NCI-H128 (cell line): ENCODE data around the gene NPHP4.
"Not testable (repeated sequence)": the region's sequence is repeated elsewhere in the genome, so short reads cannot be mapped to it uniquely, and the experiment has no call there.

Experiments
- DNase-seq: peaks from one replicate; lab custom pipeline; 2025; ENCODE audit not compliant: unreplicated experiment; lab: John Stamatoyannopoulos, UW

Gene NPHP4

GRCh38 chr1:5898266-5898665 is 94.0 kb downstream of the NPHP4 start:
- DNase-seq, result no peak

DNA sequence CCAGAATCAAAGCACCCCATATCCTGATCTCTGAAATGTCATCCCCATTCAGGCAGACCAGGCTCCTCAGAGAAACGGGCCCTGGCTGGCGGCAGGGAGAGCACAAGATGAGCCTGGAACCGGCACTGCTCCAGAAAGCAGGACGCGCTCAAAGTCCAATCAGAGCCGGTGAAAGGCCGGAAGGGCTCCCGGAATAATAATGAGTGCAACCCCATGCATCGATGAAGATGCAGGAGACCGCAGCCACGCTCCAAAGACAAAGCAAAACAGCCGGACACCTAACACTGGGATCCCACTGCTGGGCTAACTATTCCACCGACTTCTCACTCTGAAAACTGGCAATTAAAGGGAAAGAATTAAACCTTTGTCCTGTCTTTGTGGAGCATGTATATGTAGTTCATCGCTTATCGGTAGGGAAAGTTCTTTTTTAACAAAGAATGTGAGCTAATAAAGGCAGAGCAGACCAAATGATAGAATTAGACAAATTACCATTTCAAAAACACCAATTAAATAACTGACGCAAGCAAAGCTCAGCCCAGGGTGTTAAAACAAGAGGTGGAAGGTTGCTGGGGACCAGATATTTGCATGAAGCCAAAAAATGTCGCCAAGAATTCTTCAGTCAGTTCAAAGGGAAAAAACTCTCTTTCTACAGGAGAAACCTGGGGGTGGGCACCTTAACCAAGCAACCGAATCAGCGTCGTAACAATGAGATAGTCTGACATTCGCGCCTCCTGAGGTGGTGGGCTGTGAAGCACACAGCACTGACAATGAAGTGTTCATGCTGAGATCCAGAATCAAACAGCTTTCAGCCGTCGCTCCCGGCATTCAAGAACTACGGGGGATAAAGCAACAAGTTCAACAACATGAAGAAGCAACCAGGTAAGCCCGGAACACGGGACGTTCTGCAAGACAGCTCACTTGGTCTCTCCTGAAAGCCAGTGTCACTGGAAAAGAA is 95.2 kb downstream of the NPHP4 start:
- DNase-seq, result no peak

- no peak for DNase-seq
Measured at GRCh38 chr1:5895446-5896406, 96.5 kb downstream of the NPHP4 start.

DNA sequence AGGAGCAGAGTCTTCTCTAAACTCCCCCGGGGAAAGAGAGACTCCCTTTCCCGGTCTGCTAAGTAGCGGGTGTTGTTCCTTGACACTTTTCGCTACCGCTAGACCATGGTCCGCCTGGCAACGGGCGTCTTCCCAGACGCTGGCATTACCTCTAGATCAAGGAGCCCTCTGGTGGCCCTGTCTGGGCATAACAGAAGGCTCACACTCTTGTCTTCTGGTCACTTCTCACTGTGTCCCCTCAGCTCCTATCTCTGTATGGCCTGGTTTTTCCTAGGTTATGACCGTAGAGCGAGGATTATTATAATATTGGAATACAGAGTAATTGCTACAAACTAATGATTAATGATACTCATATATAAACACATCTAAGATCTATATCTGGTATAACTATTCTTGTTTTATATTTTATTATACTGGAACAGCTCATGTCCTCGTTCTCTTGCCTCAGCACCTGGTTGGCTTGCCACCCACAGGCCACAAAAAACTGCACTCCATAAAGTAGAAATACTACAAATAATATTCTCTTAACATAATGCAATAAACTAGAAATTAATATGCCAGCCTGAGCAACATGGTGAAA is 98.4 kb downstream of the NPHP4 start:
- DNase-seq, result not testable (repeated sequence)

- DNase-seq, result no peak
Measured at GRCh38 chr1:5892329-5892728, 99.9 kb downstream of the NPHP4 start.

DNA sequence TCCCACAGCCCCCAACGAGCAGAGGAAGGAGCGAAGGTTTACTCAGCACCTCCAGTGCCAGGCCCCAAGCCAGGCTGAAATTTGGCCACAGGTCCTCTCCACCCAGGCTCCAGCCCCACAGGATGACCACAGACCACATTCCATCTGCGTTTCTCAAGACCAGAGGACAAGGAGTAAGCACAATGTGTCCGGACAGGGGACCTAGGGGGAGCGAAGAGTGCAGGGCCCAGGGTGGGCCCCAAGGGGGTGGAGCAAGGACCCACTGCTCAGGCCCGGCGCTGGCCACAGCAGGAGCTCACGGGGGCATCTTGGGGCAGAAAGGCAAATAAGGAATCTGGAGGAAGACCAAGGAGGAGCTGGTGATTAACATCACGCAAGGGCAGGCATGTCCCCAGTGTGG is 100.5 kb downstream of the NPHP4 start:
- DNase-seq, result no peak

- DNase-seq, result no peak
Measured at GRCh38 chr1:5891137-5891536, 101.1 kb downstream of the NPHP4 start.

DNA sequence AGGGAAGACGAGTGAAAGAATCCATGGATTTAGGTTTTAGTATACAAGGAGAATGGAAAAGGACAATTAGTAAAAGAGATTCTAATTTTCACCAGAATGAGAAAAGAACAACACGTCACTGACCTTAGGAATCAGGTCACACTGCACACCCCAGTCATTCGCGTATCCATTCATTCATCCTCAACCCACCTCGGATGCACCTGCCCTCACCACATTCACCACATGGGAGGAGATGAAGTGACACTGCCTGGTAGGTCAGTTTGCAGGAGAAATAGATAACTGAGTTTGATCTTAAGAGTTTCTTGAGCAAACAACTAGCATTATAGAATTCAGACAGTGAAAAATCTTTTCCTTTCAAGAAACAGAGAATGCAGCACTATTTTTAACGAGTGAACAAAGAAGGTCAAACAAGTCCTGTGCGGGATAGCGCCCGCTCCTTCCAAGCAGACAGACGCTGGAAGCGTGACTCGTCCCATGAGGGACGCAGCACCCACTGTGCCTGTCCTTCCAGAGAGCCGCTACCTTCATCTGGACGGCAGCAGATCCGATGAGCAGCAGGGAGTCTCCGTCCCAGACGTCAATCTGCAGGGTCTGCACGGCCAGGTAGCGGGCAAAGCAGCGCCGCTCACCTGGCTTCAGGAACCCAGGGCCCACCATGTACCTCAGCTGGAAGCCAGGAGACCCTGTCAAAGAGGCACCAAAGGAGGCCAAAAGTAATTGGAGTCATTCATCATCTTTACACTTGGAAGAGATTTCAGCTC is 101.7 kb downstream of the NPHP4 start:
- no peak for DNase-seq

DNA sequence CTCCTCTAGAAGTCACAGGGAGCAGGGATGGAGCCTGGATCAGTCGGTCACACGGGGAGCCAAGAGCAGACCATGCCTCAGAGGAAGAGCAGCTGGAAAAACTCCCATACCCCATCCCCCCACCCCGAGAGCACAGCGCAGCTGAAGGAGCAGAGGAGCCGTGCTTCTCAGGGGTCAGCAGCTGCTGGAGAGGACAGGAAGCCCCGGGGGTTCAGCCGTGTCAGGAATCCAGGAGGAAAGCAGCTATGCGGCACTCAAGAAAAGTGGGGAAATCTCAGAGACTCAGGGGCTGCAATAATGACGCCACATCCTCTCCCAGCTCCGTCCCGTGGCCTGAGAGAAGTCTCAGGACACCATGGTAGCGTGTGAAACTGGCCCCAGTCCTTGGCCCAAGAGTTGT is 102.3 kb downstream of the NPHP4 start:
- DNase-seq, result no peak

- no peak for DNase-seq
Measured at GRCh38 chr1:5889462-5889861, 102.8 kb downstream of the NPHP4 start.

GRCh38 chr1:5888606-5889211 is 103.5 kb downstream of the NPHP4 start:
- DNase-seq, result no peak

GRCh38 chr1:5887971-5888361 is 104.3 kb downstream of the NPHP4 start:
- no peak for DNase-seq

- DNase-seq, result no peak
Measured at GRCh38 chr1:5887349-5887970, 104.8 kb downstream of the NPHP4 start.

DNA sequence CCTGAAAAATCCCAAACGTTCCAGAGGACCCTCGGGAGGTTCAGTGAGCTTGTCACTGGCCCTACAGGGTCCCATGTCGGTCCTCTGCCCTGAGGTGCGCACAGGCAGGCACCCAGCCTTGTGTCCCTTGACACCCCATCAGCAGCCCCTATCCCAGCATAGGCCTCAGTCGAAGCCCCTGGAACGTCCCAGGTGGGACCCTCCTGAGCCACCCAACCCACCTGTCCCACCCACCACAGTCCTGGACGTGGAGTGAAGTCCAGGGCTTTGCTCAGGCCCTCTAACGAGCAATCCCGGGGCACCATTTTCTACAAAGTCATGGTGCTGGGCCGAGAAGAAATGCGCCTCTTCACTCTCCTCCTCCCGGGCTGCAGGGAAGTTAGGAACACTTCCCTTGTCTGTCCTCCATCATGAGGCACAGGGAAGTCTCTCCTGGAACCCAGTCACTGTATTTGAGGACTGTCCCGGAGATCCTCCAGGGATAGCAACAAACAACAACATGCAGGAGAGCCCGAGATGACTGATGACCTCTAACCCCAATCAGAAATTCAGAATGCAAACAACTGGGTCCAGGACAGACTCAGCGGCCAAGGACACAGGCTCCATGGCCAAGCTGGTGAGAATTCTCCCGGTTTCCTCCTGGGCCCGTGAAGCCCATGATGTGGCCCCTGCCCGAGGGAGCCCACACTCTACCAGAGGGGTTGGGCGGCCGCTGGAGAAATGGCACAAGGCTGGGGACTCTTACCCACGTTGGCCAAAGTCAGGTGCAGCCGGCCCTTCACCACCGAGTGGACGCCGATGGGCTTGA is 105.5 kb downstream of the NPHP4 start:
- no peak for DNase-seq

DNA sequence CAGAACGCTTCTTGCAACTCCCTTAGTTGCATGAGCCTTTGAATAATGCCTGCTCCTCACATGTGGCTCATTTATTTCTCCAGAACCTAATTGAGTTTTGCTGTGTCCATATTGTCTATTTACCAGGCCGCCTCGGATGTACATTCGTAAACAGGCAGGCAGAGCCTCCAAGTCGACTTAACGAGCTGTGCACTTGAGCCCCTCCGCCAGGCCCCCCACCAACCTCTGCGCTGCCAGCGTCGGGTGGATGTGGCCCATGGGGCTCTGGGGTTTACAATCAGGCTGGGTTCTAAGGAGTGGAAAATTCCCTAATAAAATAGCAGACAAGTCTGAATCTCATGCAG is 106.1 kb downstream of the NPHP4 start:
- DNase-seq, result no peak

- no peak for DNase-seq
Measured at GRCh38 chr1:5885471-5886139, 106.6 kb downstream of the NPHP4 start.

GRCh38 chr1:5884110-5884509 is 108.1 kb downstream of the NPHP4 start:
- no peak for DNase-seq
